SK-N-SH (cell line): Measurements from ENCODE around the gene NUMBL. TPM values are rescaled to one million over a fixed set of nuclear protein-coding genes. Genes with fewer than 3 reads are reported as not detected.

Source experiments
- CTCF ChIA-PET: fragments of 300-600, 350-600 bp; formaldehyde crosslinking; extraction: SDS; loops from one replicate; lab custom pipeline; 2021; lab: Yijun Ruan, JAX
- POLR2A ChIA-PET: fragments of 350-600 bp; sonication (Branson Sonifier 250); formaldehyde crosslinking; extraction: SDS; loops from one replicate; lab custom pipeline; 2020; ENCODE audit warnings: antibody characterized with exemption, inconsistent platforms; lab: Yijun Ruan, JAX
- DNase-seq: peaks from one replicate; pipeline ENCODE4 v3.0.0; 2012
- H2AFZ ChIP-seq: fragments of 200-600 bp; sonication (generic); 2 replicates; pipeline ENCODE4 v1.8.1; 2016; ENCODE audit warnings: antibody characterized with exemption, mild to moderate bottlenecking, low read depth
- H3F3A ChIP-seq: fragments of 200-600 bp; sonication (generic); replicated peaks from 2 replicates; pipeline ENCODE3; 2016; ENCODE audit warnings: antibody characterized with exemption, mild to moderate bottlenecking; ENCODE audit not compliant: insufficient read depth
- H3K27ac ChIP-seq, 2 experiments: fragments of 200-500 bp in 1 of 2; fragments of 200-600 bp in 1 of 2; sonication (Bioruptor generic) in 1 of 2; sonication (generic), shearing (Covaris generic) in 1 of 2; 2 replicates each; pipeline versions ENCODE4 v1.5.1 to v1.6.1; 2014 to 2016; ENCODE audit warnings: low read depth in 2 of 2, inconsistent platforms in 1 of 2, low read length in 1 of 2, mild to moderate bottlenecking in 1 of 2, mixed read lengths in 1 of 2
- H3K27me3 ChIP-seq: fragments of 200-600 bp; sonication (generic), shearing (Covaris generic); 2 replicates; pipeline ENCODE4 v1.6.1; 2016; ENCODE audit warnings: mixed run types; ENCODE audit not compliant: insufficient read depth
- H3K36me3 ChIP-seq, 2 experiments: fragments of 200-500 bp in 1 of 2; fragments of 200-600 bp in 1 of 2; sonication (Bioruptor generic) in 1 of 2; sonication (generic) in 1 of 2; replicated peaks in 1 of 2; 2 replicates each; pipeline versions ENCODE3 to v1.5.1; 2014 to 2016; ENCODE audit warnings: low read length in 1 of 2, mild to moderate bottlenecking in 1 of 2; ENCODE audit not compliant: insufficient read depth in 2 of 2, control insufficient read depth in 1 of 2
- H3K4me1 ChIP-seq, 2 experiments: fragments of 200-500 bp in 1 of 2; fragments of 200-600 bp in 1 of 2; sonication (Bioruptor generic) in 1 of 2; sonication (generic), shearing (Covaris generic) in 1 of 2; 2 replicates each; pipeline versions ENCODE4 v1.5.1 to v1.6.1; 2014 to 2016; ENCODE audit warnings: low read depth in 1 of 2, low read length in 1 of 2, mixed run types in 1 of 2; ENCODE audit not compliant: insufficient read depth in 2 of 2, control insufficient read depth in 1 of 2
- H3K4me2 ChIP-seq: fragments of 200-600 bp; sonication (generic), shearing (Covaris generic); 2 replicates; pipeline ENCODE4 v1.6.1; 2017; ENCODE audit warnings: mixed run types
- H3K4me3 ChIP-seq, 2 experiments: fragments of 200-500 bp in 1 of 2; fragments of 200-600 bp in 1 of 2; sonication (Bioruptor generic) in 1 of 2; sonication (generic), shearing (Covaris generic) in 1 of 2; 2 replicates each; pipeline versions ENCODE4 v1.5.1 to v1.8.1; 2014 to 2016; ENCODE audit warnings: low read depth in 2 of 2, inconsistent platforms in 1 of 2, low read length in 1 of 2, mild to moderate bottlenecking in 1 of 2, mixed read lengths in 1 of 2, moderate library complexity in 1 of 2
- H3K79me2 ChIP-seq: fragments of 200-600 bp; sonication (generic); 2 replicates; pipeline ENCODE4 v1.8.1; 2017; ENCODE audit warnings: mild to moderate bottlenecking; ENCODE audit not compliant: insufficient read depth
- H3K9ac ChIP-seq: fragments of 200-600 bp; sonication (generic); 2 replicates; pipeline ENCODE4 v1.6.1; 2017; ENCODE audit warnings: mixed run types
- H3K9me2 ChIP-seq: fragments of 200-600 bp; sonication (generic); 2 replicates; pipeline ENCODE4 v1.6.1; 2017; ENCODE audit warnings: mixed run types
- H3K9me3 ChIP-seq: fragments of 200-600 bp; sonication (generic); 2 replicates; pipeline ENCODE4 v1.6.1; 2017; ENCODE audit warnings: mixed run types, mild to moderate bottlenecking, moderate library complexity
- H4K20me1 ChIP-seq: fragments of 200-600 bp; sonication (generic); 2 replicates; pipeline ENCODE4 v1.6.1; 2017; ENCODE audit warnings: mild to moderate bottlenecking, mixed run types; ENCODE audit not compliant: insufficient read depth
- CTCF ChIP-seq: fragments of 200-600 bp; sonication (generic); IDR thresholded peaks from 2 replicates; pipeline ENCODE4 v1.6.1; 2017; ENCODE audit warnings: antibody characterized with exemption, mild to moderate bottlenecking, moderate library complexity
- ELF1 ChIP-seq: IDR thresholded peaks from 2 replicates; pipeline ENCODE4 v1.4.0; 2012
- GATA2 ChIP-seq: sonication (generic); formaldehyde crosslinking; IDR thresholded peaks from 2 replicates; pipeline ENCODE4 v1.5.0; 2020; ENCODE audit warnings: mild to moderate bottlenecking, missing genetic modification reagents
- JUND ChIP-seq: IDR thresholded peaks from 2 replicates; pipeline ENCODE4 v1.4.0; 2012
- MAX ChIP-seq: IDR thresholded peaks from 2 replicates; pipeline ENCODE4 v1.4.0; 2012; ENCODE audit warnings: low read depth
- MXI1 ChIP-seq: IDR thresholded peaks from 2 replicates; pipeline ENCODE4 v1.6.1; 2012; ENCODE audit warnings: mild to moderate bottlenecking, low read depth, low read length, improper control_type of control experiment
- NRF1 ChIP-seq: IDR thresholded peaks from 2 replicates; pipeline ENCODE4 v1.6.1; 2012; ENCODE audit warnings: low read depth, mild to moderate bottlenecking, low read length
- REST ChIP-seq: IDR thresholded peaks from 2 replicates; pipeline ENCODE4 v1.6.1; 2012; ENCODE audit warnings: mild to moderate bottlenecking, low read depth, low read length, moderate library complexity
- RXRA ChIP-seq: IDR thresholded peaks from 2 replicates; pipeline ENCODE4 v1.4.0; 2012; ENCODE audit warnings: low read depth, mild to moderate bottlenecking, borderline replicate concordance
- SMC3 ChIP-seq: IDR thresholded peaks from 2 replicates; pipeline ENCODE4 v1.6.1; 2012; ENCODE audit warnings: low read depth, low read length, improper control_type of control experiment
- TAF1 ChIP-seq: IDR thresholded peaks from 2 replicates; pipeline ENCODE4 v1.6.1; 2012; ENCODE audit warnings: low read depth, mild to moderate bottlenecking, low read length, moderate library complexity, borderline replicate concordance
- TCF12 ChIP-seq: IDR thresholded peaks from 2 replicates; pipeline ENCODE4 v1.4.0; 2012
- USF1 ChIP-seq: IDR thresholded peaks from 2 replicates; pipeline ENCODE4 v1.4.0; 2012; ENCODE audit warnings: low read depth, borderline replicate concordance
- ZBTB33 ChIP-seq: IDR thresholded peaks from 2 replicates; pipeline ENCODE4 v1.4.0; 2012; ENCODE audit warnings: low read depth, borderline replicate concordance
- WGBS: methylation state at CpG from one replicate; pipeline ENCODE4 v1.1.6; 2017; ENCODE audit warnings: low lambda C conversion rate; 5-methylcytosine and 5-hydroxymethylcytosine counted together
- polyA plus RNA-seq, 3 experiments: library from polyadenylated mRNA; depleted of rRNA; stranded (reverse); fragments of >200 nt; gene quantifications; 2 replicates each; pipeline ENCODE4 v1.2.3, GENCODE V29; 2012

Gene NUMBL
- polyA plus RNA-seq, 1 of the 3 experiments (the other 2 are of a cell fraction) = 54.6 TPM

GRCh38 chr19:40709817-40710216, 19.4 kb upstream of the NUMBL start (continued):
- TF ChIP-seq GATA2 (CRISPR knock-in tag) = no peak
- TF ChIP-seq ZBTB33 = no peak
- no peak for TF ChIP-seq MAX
- TF ChIP-seq RXRA = no peak
- TF ChIP-seq SMC3 = no peak
- no peak for TF ChIP-seq ELF1
- no peak for TF ChIP-seq TAF1
- TF ChIP-seq REST = no peak
- no peak for TF ChIP-seq NRF1

- Histone ChIP-seq H4K20me1 (no peaks in the 10 kb centered on the region), H2AFZ (no peak overlapping the region), H3K4me1 (no peaks in the 10 kb centered on the region)
- TF ChIP-seq USF1 (no peak), NRF1 (no peak), JUND (no peak), TCF12 (no peak), MXI1 (no peak), CTCF (no peak)
- TF ChIP-seq, all 33 proteins: peak for 0
- ChIA-PET POLR2A (interaction anchor here (1.0 kb wide), 1 partner anchor 43 kb away, joined by 3 read pairs; no protein-coding TSS in a partner anchor), CTCF (no interaction called here)
- H3F3A ChIP-seq = no peaks in the 10 kb centered on the region
- DNase-seq = no peak
- no peaks in the 10 kb centered on the region for H3K27me3 ChIP-seq
- H3K4me3 ChIP-seq = no peak overlapping the region
- H3K9me2 ChIP-seq = no peaks in the 10 kb centered on the region
- H3K36me3 ChIP-seq = peaks cover 22 to 52% of the 10 kb centered on the region in 2 experiments
- 92% methylated on average over 7 of the region's 7 CpGs for WGBS
- no peak overlapping the region for H3K4me2 ChIP-seq
- no peak overlapping the region for H3K27ac ChIP-seq
- no peaks in the 10 kb centered on the region for H3K9me3 ChIP-seq
- H3K9ac ChIP-seq = no peak overlapping the region
- no peaks in the 10 kb centered on the region; the same call in 1 of the 2 replicates for H3K79me2 ChIP-seq
Measured at GRCh38 chr19:40707615-40708014, 17.2 kb upstream of the NUMBL start.
